Osteocyte (in vitro differentiated cells): ENCODE measurements around the gene FAM217B. TPM values are rescaled to one million over a fixed set of nuclear protein-coding genes. Genes with fewer than 3 reads are reported as not detected.

Source experiments
- DNase-seq: peaks from one replicate; pipeline ENCODE4 v3.0.0; 2021; ENCODE audit warnings: mixed read lengths; ENCODE audit not compliant: unreplicated experiment; ENCODE audit errors: extremely low spot score
- H3K27ac Mint-ChIP-seq: one replicate; pipeline ENCODE4 v1.8.0; 2021; ENCODE audit warnings: mild to moderate bottlenecking, mixed read lengths; ENCODE audit not compliant: unreplicated experiment
- H3K27me3 Mint-ChIP-seq: one replicate; pipeline ENCODE4 v1.8.0; 2021; ENCODE audit warnings: mixed read lengths; ENCODE audit not compliant: unreplicated experiment
- H3K36me3 Mint-ChIP-seq: one replicate; pipeline ENCODE4 v1.8.0; 2021; ENCODE audit warnings: mixed read lengths; ENCODE audit not compliant: unreplicated experiment
- H3K4me1 Mint-ChIP-seq: one replicate; pipeline ENCODE4 v1.8.0; 2021; ENCODE audit warnings: mixed read lengths; ENCODE audit not compliant: unreplicated experiment
- H3K4me3 Mint-ChIP-seq: one replicate; pipeline ENCODE4 v1.8.0; 2021; ENCODE audit warnings: mild to moderate bottlenecking, moderate library complexity, mixed read lengths; ENCODE audit not compliant: unreplicated experiment
- H3K9me3 Mint-ChIP-seq: one replicate; pipeline ENCODE4 v1.8.0; 2021; ENCODE audit warnings: mixed read lengths; ENCODE audit not compliant: unreplicated experiment
- long read RNA-seq: library from polyadenylated mRNA; unstranded; transcript quantifications from one replicate; pipeline ENCODE4 v2.0.0, GENCODE V29; 2021
- total RNA-seq: library from RNA; stranded (reverse); gene quantifications from 2 replicates; pipeline ENCODE4 v1.2.1, GENCODE V29; 2021
- TF ChIP-seq, protein P1 (sequence below): fragments of 200-600 bp; sonication (generic); IDR thresholded peaks from 2 replicates; pipeline ENCODE4 v1.5.0; 2021; ENCODE audit warnings: antibody characterized with exemption, mild to moderate bottlenecking, moderate library complexity

Gene FAM217B, protein sequence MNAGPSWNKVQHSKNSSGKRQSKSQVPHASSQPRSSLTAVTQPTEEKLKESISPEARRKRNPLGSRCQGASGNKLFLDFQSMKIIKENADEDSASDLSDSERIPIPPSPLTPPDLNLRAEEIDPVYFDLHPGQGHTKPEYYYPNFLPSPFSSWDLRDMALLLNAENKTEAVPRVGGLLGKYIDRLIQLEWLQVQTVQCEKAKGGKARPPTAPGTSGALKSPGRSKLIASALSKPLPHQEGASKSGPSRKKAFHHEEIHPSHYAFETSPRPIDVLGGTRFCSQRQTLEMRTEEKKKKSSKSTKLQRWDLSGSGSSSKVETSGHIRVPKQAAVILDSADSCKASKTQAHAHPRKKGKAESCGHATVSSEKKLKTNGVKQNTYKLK
- 16.7 and 17.7 TPM in 2 replicates for total RNA-seq
- long read RNA-seq, full-length matches to known transcripts = 17 of 24 reads
- long read RNA-seq, partial matches to known transcripts = 2 of 24 reads
- long read RNA-seq, other reads (novel, unspliced or antisense) = 5 of 24 reads

DNA sequence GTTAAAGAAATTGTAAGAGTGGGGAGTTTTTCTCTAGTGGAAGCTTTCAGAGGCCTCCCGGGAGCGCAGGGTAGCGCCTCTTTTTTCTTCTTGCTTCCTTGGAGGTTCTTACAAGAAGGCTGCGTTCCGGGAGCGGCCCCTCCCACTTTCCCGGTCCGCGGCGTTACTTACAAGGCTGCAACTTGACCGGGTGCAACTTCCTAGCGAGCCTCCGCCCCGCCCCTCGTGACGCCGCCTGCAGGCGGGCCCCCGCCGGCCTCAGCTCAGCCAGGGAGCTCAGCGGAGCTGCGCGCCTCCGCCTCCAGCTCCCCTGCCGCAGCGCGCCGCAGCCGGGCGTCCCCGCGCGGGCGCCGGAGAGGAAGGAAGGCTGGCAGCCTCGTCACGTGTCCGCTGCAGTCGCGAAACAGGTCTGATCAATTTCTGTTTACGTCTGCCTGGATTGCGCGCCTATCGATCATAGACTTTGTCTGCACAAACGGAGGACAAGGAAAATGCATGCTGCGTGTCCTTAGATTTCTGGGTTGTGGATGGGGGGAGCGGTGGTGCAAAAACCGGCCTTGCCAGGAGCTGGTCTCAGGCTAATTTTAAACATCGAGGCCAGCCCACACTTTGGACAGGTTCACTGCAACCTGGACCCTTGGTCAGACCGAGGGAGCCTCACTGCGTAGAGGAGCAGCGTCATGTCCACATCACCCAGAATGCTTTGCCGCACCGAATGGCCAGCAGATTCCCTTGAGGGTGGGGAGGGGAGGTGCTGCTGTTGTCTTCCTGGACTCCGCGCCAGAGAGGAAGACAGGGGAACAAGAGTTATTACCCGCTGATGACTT is at the start of gene FAM217B, which contains the start of gene PPP1R3D:
TSS of gene FAM217B (plus strand) at position 261 of the 827 bp plus-strand sequence. CDS start 3,555 bp downstream, outside the sequence.
TSS of gene PPP1R3D (minus strand) at position 177 of the 827 bp plus-strand sequence. CDS start 374 bp downstream, outside the sequence.
- Mint-ChIP-seq H3K27ac (peak within 1 kb of the TSS; percentile 98), H3K4me1 (peaks cover 57% of the 10 kb centered on the region), H3K36me3 (peaks cover 8% of the 10 kb centered on the region), H3K27me3 (no peaks in the 10 kb centered on the region), H3K4me3 (peak within 1 kb of the TSS; percentile 95), H3K9me3 (no peaks in the 10 kb centered on the region)
- peak; percentile 98 for DNase-seq
- TF ChIP-seq, protein P1, sequence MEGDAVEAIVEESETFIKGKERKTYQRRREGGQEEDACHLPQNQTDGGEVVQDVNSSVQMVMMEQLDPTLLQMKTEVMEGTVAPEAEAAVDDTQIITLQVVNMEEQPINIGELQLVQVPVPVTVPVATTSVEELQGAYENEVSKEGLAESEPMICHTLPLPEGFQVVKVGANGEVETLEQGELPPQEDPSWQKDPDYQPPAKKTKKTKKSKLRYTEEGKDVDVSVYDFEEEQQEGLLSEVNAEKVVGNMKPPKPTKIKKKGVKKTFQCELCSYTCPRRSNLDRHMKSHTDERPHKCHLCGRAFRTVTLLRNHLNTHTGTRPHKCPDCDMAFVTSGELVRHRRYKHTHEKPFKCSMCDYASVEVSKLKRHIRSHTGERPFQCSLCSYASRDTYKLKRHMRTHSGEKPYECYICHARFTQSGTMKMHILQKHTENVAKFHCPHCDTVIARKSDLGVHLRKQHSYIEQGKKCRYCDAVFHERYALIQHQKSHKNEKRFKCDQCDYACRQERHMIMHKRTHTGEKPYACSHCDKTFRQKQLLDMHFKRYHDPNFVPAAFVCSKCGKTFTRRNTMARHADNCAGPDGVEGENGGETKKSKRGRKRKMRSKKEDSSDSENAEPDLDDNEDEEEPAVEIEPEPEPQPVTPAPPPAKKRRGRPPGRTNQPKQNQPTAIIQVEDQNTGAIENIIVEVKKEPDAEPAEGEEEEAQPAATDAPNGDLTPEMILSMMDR = peak; percentile 23

DNA sequence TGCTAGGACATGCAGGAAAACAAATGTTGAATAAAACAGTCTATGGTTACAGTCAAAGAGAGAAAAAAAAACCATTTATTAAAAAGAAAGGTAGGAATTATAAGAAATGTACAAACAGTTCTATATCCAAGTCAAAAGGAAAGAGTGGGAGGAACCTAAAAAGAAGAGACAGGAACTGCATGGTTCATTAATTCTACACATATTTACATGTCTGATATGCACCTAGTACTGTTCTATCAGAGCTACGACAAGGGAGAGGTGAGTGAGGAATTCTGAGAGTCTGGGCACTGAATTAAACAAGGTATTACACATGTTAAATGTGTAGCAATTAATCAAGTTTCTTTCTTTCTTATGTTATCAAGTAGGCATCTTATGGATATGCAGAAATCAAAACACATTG is 48.6 kb upstream of the FAM217B start:
- Mint-ChIP-seq H3K27ac (no peak overlapping the region), H3K27me3 (no peaks in the 10 kb centered on the region), H3K4me1 (no peaks in the 10 kb centered on the region), H3K9me3 (no peaks in the 10 kb centered on the region), H3K36me3 (no peaks in the 10 kb centered on the region), H3K4me3 (no peak overlapping the region)
- no peak for DNase-seq
- TF ChIP-seq, protein P1 = no peak

DNA sequence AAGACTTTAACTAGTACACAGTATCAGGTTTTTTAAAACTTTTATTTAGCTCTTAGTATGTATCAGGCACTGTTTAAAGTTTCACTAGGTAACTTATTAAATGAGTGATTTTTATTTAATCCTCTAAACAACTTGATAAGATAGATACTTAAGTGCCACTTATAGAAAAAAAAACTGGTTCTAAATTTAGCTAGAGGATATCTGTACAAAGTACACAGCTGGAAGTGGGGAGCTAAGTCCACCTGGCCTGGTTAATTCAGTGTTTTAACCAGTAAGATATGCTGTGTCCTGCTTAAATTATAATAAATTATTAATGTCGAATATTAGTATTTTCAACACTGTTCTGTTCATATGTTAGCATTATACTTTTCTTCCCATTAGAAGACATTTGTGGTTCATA is 44.3 kb upstream of the FAM217B start:
- H3K36me3 Mint-ChIP-seq = no peaks in the 10 kb centered on the region
- no peaks in the 10 kb centered on the region for H3K27me3 Mint-ChIP-seq
- TF ChIP-seq, protein P1 = no peak
- no peaks in the 10 kb centered on the region for H3K4me1 Mint-ChIP-seq
- no peak overlapping the region for H3K4me3 Mint-ChIP-seq
- no peak for DNase-seq
- no peaks in the 10 kb centered on the region for H3K9me3 Mint-ChIP-seq
- H3K27ac Mint-ChIP-seq = no peak overlapping the region

DNA sequence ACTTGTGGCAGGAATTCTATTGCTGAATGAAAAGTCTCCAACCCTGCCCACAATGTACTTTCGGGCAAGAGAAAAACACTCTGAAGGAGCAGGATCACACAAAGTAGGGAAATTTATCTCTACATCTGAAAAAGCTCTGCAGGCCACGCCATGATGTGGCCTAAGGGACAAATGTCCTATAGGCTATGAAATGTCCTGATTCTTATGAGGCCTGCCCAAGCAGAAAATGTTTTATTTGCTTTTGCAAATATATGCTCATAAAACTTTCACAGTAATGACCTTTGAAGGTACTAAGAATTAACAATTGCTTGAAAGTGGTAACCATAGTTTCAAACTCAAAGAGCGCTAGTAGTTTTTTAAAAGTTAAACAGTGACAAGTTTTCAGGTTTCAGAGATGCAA is 37.7 kb upstream of the FAM217B start:
- H3K4me1 Mint-ChIP-seq = no peaks in the 10 kb centered on the region
- no peak overlapping the region for H3K4me3 Mint-ChIP-seq
- TF ChIP-seq, protein P1 = no peak
- H3K36me3 Mint-ChIP-seq = no peaks in the 10 kb centered on the region
- DNase-seq = no peak
- peaks cover 2% of the 10 kb centered on the region for H3K27me3 Mint-ChIP-seq
- H3K9me3 Mint-ChIP-seq = no peaks in the 10 kb centered on the region
- no peak overlapping the region for H3K27ac Mint-ChIP-seq
